Middle frontal gyrus (tissue), 1 donor: ENCODE measurements around the gene ARMH4.
"Not testable (repeated sequence)": the region's sequence is repeated elsewhere in the genome, so short reads cannot be mapped to it uniquely, and the experiment has no call there.

Experiments used
- DNase-seq: peaks from one replicate; pipeline ENCODE4 v3.0.0-alpha.2; 2015; ENCODE audit warnings: low spot score; ENCODE audit errors: extremely low spot score

Gene ARMH4

DNA sequence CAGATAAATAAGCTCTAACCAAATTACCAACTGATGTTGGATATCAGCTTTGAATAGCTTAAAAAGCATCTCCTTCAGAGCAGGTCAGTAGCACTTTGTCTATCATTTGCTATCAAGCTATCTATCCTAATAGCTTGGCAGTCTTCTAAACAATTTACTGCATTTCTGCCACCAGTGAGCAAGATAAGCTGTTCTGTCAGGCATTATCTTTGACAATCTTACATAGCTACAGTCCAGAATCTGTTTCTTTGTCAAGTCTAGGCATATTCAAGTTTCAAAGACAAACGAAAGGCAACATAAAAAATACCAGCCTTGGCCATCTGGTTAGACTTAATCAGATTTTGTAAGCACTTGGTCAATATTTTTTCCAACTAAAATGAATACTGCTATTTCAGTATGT, 5.6 kb downstream of the ARMH4 start:
- no peak for DNase-seq

DNA sequence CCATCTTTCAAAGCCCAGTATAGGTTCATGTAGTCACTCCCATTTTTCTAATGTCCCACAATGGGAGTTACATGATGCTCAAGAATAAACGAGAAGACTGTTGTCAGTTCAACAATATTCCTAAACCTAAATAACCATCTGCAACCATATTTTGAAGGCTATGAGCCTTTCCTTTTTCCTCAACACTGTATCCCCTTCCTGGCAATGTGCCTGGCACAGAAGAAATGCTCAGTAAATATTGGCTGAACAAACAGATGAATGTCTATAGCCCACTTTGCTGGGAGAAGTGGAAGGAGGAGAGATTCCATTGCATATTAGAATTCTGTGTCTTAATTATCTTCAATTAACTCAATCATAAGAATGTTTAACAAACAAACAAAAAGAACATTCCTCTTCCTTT, 6.1 kb downstream of the ARMH4 start:
- no peak for DNase-seq

DNA sequence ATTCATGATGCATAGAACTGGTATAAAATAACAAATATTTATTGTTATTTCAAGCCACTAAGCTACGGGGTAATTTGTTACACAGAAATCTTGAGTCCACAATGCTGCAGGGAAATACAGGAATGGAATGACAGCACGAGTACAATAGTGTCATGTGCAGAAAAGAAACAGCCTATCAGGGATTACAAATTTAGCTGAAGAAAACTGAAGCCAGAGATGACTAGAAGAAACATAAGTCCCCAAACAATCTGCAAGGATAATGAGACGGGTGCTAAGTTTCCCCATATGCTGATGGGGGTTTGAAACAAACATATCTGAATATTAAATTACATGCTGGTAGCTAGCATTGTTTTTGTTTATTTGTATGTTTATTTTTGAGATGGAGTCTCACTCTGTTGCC, 8.9 kb downstream of the ARMH4 start:
- DNase-seq, result no peak

DNA sequence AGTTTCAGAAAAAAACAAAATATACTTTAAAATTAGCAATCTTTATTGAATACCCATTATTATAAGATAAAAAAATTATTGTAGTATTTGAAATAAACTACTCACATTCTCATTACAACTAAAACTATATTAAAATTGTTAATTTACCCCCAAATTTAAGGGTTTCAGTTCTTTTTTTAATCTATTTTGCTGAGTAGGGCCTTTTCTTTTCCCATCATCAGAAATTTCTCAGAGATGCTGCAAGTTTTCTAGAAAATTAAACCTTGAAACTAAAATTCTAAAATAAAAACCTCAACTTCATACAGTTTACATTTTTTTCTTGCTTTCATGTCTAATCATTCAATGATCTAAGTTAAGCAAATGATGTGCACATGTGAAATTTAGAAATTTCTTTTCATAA, 10.1 kb downstream of the ARMH4 start:
- no peak for DNase-seq

DNA sequence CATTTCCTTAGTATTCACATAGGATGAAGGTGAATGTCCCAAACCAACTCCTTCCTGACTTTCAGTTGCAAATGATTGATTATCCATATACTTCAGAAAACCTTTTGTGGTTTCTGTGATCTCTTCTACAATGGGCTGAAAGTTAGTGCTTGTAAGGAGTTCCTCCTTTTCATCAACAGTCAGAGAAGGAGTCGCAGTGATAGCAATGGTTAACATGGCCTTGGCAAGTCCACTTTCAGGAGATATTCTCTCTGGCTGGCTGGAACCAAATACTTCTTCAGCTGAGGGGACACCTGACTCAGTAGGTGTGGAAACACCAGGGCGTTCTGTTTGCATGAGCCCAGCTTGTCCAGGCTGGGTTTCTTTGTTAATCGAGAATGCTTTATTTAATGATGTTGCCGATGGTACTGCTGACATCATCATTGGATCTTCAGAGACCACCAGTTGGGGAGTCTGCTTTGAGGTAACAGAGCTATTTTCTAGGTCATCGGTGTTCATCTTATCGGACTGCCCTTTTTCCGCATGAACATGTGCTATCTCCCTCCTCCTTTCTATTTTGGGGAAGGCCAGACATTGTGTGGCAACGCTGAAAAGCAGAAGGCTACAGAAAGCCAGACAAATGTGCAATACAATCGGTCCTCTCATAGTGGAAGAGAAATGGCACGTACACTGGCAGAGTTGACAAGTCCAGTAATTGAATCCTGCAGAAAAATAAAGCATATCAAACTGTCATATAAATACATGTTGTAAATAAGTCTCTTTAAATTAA, 13.1 kb downstream of the ARMH4 start:
- no peak for DNase-seq

DNA sequence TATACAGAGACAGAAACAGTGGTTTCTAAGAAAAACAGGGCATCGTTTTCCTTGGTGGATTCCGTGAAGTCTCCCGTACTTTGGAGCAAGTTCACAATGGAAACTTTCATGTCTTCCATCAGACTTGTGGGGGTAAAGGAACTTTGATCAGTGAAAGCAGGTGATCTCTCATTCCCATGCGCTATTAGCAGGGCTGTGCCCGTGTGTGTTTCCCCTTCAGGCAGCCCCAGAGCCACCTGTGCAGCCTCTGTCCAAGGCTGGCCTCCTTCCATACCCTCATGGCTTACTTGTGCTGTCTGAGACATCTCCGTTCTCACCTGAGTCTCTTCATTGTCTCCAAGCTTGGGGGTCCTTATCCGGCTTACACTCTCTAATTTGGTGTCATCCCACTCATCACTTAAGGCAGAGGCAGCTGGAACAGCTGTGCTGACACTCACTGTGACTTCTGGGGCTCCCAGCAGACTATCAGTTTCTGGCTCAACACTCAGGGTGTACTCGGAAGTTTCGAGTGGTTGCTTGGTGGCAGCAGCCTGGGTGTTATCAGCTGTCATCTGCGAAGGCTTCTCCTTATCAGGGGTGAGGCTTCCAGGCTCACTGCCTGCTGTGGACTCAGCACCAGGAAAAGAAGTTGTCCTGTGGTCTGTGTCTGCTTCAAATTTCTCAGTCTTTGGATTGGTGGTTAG, 13.8 kb downstream of the ARMH4 start:
- no peak for DNase-seq

DNA sequence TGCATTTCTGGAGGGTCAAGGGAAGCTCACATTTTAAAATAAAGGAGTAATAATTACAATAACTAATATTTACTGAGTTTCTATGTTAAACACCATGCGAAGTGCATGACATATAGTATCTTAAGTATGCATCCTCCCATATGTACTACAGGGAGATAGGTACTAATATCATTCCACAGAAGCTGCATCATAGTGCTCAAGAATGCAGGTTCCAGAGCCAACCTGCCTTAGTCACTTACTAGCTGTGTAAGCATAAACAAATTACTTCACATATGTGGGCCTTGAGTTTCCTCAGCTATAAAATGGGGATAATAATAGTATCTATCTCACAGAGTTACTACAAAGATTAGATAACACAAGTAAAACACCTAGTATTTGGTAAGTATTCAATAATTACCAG, 18.3 kb downstream of the ARMH4 start:
- no peak for DNase-seq

DNA sequence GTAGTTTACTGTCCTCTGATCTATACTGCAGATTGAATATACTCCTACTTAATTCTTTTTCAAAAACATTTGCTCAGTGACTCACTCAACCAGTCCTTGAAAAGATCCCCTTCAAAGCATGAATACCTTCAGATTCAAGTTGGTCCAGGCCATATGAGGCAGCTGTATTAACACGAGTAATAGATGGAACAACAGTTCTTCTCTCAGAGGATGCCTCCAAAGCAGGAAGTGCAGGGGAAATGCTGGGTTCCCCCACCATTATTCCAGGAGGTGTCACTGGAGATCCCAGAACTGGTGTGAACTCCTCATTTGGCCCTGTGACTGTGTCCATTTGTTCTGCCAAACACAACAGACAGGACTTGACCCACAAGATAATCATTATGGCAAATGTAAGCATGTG, 20.6 kb downstream of the ARMH4 start:
- no peak for DNase-seq

DNA sequence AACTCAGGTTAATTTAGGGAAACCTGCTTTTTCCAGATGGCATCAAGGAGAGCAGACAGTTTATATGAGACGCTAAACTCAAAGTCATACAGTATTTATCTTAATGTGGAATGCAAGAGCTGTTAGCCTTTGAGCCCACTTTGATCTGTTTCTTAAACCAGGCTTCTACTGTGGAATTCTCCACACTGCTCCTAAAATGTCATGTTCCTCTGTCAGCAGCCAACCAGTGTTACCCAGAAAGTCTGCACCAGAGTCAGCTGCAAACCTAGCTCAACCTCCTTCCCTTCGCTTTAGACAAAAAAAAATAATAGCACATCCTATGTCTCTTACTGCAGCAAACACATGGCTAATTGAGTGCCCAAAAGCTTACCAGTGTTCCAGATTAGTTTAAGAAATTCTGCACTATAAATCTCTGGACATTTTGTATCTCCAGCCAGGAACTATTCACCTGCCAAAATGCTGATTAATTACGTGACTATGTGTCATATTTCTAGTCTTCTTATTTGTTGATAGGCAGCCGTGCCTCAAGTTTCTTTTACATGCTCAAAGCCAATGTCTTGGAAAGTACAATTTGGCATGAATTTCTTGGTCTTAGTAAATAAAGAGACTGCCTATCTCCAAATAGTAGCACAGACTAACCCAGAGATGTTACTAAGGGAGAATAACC, 21.8 kb downstream of the ARMH4 start:
- DNase-seq, result no peak

DNA sequence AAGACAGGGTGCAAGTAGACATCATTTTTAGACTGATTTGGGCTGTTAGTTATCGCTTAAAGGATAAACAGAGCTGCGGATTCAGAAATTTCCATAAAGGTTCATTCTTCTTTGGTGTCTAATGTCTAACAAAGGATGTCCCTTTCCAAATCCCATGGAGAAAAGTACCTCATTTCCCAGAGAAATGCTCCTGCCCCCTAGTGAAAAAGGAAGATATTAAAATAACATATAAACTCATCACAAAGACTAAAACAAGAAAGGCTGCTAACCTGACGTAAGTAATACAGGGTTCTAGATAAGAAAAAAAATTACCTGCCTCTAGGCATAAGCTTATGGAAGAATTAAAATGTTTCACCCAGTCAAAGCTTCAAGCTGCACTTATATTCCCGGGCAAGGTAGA, 22.8 kb downstream of the ARMH4 start:
- DNase-seq, result no peak

DNA sequence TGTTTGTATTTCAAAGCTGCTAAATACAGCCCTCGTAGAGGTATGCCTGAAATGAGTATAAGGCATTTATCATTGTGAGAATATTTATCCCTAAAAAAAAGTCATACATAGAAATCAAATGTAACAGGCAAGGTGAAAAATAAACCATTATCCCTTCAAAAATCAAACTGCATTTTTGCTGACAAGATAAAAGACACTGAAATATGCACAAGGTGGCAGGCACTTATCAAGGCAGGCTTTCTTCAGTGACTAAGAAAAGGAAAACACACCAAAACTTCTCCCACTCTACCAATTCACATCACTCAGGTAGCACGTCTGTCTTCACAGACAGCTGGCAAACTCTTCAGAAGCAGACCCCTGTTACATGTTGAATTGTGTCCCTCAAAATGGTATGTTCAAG, 23.6 kb downstream of the ARMH4 start:
- DNase-seq, result no peak

DNA sequence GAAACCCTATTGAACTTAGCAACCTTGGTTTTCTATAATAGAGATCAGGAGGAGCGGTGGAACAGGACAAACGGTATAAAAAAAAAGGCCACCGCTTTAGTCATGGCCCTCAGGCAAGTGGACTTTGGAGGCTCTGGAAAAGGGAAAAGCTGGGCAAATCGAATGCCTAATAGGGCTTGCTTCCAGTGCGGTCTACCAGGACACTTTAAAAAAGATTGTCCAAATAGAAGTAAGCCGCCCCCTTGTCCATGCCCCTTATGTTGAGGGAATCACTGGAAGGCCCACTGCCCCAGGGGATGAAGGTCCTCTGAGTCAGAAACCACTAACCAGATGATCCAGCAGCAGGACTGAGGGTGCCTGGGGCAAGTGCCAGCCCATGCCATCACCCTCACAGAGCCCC, 29.5 kb downstream of the ARMH4 start:
- not testable (repeated sequence) for DNase-seq

DNA sequence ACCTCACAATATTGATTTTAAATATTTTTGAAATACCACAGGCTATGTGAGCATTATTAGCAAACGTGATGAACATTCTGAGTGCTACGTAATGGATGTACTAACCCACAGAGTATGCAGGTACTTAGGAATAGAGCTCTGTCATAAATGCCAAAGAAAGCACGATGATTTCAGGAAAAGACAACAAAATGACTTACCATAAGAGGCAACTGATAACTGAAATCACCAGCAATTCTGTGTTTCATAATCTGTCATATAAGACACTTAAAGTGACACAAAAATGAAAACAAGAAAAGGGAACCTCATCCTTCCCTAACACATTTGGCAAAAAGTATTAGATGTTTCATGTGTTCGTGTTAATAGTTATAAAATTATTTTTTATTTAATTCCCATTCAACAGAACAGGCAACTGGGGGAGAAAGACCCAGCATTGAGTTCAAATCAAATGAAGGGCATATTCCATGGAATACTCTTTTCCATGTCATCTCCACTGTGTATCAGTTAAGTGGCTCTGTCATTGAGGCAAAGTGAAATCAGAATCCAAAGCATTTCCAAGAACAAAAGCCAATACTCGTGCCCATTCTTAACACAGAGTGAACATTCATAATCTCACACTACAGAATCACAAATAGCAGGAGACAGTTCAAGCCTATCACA, 30.4 kb downstream of the ARMH4 start:
- no peak for DNase-seq

DNA sequence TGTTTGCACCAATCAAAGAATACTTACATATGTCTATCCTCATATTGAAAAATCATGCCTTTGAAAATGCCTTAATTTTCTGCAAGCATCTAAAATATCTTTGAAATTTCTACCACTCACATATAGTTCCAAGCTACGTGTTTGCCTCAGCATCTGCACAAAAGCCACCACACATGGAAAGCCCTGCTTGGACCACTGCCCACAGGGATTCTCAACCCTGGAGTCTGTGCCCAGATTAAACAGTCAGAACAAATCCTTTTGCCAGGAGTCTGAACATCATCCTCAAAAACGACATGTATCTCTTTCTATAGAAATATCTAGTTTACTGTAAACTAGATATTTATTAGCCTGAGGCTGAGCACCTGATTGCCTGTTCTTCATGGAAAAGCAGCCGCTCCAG, 32.6 kb downstream of the ARMH4 start:
- no peak for DNase-seq

DNA sequence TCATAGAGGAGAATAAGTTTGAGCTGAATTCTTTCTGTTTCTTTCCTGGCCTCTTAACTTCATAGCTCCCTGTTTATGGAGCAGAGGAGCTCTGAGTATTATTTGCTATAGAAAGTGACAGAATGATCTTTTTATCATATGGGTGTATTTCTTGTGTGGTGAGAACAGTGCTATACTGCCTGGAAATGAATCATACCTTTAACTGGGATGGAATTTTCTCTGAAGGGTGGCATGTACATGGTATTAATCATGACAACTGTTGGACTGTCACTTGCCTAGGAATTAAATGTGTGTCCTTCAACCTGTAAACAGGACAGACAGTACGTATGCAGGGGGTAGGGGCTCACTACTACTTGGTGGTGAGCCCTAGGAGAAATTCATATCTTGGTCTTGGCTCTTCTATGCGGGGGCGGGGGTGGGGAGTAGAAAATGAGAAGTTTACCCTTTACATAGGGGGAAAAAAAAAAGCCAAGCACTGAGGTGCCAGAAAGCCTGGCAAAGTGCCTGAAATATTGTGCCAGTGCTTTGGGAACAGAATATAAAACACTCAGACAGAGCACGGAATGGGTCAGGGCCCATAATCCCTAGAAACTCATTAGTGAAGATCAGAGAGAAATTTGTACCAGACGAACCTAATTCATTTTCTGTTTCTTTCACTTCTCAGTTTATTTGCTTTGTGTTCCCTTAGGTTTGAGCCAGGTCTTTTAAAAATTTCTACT, 33.8 kb downstream of the ARMH4 start:
- no peak for DNase-seq

DNA sequence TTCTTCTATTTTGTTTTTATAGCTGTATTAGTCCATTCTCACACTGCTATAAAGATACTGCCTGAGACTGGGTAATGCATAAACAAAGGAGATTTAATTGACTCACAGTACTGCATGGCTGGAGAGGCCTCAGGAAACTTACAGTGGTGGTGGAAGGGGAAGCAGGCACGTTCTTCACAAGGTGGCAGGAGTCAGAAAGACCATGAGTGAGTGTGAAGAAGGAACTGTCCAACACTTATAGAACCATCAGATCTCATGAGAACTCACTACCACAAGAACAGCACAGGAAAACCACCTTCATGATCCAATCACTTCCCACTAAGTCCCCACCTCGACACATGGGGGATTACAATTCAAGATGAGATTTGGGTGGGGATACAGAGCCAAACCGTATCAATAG, 42.3 kb downstream of the ARMH4 start:
- DNase-seq, result no peak

DNA sequence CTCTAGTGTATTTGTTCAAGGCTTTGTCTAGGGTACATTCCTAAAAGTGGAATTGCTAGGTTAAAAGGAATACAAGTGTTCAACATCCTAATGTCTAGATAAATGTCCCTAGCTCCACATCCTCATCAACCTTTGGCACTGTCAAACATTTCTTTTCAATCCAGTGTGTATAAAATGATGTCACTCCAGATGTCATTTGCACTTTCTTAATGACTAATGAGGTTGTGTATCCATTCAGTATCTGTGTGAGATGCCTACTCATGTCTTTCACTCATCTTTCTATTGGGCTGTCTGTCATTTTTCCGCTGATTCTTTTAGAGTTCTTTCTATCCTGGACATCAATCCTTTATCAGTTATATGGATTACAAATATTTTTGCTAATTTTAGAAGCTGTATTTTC, 43.3 kb downstream of the ARMH4 start:
- DNase-seq, result no peak

DNA sequence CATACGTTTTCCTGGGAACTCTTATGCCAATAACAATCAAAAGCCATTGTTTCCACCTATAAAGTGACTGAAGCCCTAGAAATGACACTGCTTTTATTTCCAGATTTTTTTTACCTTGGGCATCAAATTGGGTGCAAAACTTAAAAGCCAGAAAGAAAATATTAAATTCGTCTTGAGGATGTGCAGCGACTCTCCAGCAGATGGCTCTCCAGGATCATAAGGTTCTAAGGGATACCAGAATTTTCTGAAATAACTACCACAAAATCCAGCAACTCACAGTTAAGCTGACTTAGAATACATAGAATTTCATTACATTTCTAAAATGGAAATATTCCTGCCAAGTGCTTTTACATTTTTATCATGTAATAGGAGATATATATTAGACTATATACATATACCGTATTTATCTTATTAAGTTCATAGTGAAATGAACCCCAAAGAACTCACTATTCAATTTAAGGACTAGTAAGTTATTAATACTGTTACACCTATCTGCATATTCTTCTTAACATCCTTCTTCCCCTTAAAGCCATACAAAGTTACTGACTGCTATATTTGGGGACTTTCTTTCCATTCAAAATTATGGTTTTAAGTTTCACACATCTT, 44.0 kb downstream of the ARMH4 start:
- DNase-seq, result peak; percentile 61

DNA sequence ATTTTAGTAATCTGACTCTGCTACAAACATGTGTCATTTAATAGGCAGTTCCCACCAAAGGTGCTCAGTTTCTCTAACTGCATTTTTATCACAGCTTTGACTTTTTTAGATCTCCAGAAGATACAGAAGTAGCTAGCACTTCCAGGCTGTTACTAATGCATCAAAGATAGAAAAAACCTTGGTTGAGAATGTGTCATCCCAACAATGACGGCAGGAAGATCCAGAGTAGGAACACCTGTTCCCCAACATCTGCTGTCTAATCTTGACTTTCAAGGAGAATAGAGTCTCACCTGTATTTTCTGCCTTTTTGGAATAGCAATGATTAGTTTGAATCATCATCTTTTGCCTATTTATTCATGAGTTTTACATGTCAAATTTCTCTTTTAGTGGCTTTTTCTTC, 45.0 kb downstream of the ARMH4 start:
- DNase-seq, result no peak

DNA sequence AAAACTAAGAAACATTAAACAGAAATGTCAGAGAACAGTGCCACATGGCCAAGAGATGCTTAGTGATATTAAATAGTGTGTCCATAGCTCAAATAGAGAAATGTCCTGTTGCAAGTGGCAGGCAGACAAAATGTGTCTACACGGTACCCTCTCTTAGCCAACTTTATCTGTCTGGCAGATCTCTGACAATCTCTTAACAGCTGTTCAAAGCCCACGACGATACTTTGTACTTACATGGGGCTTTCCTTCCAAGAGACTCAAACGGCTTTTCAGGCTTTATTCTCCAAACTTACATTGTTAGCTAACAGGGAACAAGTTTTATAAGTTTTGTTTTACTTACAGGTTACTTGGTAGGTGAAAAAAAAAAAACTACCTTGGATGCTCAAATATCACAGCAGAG, 45.6 kb downstream of the ARMH4 start:
- no peak for DNase-seq

DNA sequence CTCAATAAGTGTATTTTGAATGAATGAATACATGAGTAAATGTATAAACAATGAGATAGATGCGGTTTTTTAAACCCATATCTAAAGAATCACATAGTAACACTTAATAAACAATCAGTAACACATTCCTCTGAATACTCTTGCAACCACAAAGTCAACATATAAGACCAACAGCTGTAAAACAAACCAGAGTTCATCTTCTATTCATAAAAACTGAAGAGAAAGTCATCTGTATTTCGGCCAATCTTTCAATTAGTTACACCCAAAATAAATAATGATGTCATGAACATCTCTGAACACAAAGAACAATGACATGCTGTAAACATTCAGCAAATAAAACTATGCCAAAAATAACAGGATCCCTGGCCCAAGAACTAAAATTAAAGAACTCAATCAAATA, 47.2 kb downstream of the ARMH4 start:
- no peak for DNase-seq
